ENCODE data around the gene STYX. TPM values are rescaled to one million over a fixed set of nuclear protein-coding genes. Genes with fewer than 3 reads are reported as not detected.

Gene STYX
- total and polyA plus RNA-seq, 4 donors, result 3.9 to 21.6 (median 7.2) TPM

- H3K9ac ChIP-seq (ENCODE audit: insufficient read depth in 1 of 2, low read length in 2 of 2), result no peak overlapping the region
- no peak overlapping the region for H3K4me3 ChIP-seq
- no peak overlapping the region for H3K27ac ChIP-seq (ENCODE audit: low read depth in 1 of 2, low read length in 1 of 2)
- no peaks in the 10 kb centered on the region for H3K36me3 ChIP-seq (ENCODE audit: control insufficient read depth in 4 of 4, insufficient read depth in 4 of 4, low read length in 4 of 4)
- TF ChIP-seq, protein P1, sequence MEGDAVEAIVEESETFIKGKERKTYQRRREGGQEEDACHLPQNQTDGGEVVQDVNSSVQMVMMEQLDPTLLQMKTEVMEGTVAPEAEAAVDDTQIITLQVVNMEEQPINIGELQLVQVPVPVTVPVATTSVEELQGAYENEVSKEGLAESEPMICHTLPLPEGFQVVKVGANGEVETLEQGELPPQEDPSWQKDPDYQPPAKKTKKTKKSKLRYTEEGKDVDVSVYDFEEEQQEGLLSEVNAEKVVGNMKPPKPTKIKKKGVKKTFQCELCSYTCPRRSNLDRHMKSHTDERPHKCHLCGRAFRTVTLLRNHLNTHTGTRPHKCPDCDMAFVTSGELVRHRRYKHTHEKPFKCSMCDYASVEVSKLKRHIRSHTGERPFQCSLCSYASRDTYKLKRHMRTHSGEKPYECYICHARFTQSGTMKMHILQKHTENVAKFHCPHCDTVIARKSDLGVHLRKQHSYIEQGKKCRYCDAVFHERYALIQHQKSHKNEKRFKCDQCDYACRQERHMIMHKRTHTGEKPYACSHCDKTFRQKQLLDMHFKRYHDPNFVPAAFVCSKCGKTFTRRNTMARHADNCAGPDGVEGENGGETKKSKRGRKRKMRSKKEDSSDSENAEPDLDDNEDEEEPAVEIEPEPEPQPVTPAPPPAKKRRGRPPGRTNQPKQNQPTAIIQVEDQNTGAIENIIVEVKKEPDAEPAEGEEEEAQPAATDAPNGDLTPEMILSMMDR (IDR thresholded peaks at IDR 0.05; ENCODE audit: control extremely low read depth, extremely low read depth), result no peak
- WGBS, 2 donors, result 85 to 91% methylated on average over 7 of the region's 7 CpGs
- H3K4me1 ChIP-seq (ENCODE audit: control insufficient read depth in 5 of 5, insufficient read depth in 5 of 5, low read length in 5 of 5), result peaks cover 0 to 23% (median 6%) of the 10 kb centered on the region in 5 donors
- DNase-seq (no peak), ATAC-seq (ENCODE audit: insufficient read depth, low FRiP score) (no peak)
- no peaks in the 10 kb centered on the region for H3K9me3 ChIP-seq (ENCODE audit: control insufficient read depth in 4 of 4, insufficient read depth in 3 of 4, low read length in 3 of 4)
- no peaks in the 10 kb centered on the region for H3K27me3 ChIP-seq (ENCODE audit: control insufficient read depth in 3 of 3, insufficient read depth in 3 of 3, low read length in 2 of 3)
Observed at GRCh38 chr14:52693532-52693931, 36.4 kb upstream of the STYX start.

GRCh38 chr14:52694761-52695480 is 35.0 kb upstream of the STYX start:
- peaks cover 0 to 23% (median 6%) of the 10 kb centered on the region in 5 donors for H3K4me1 ChIP-seq (ENCODE audit: control insufficient read depth in 5 of 5, insufficient read depth in 5 of 5, low read length in 5 of 5)
- H3K27me3 ChIP-seq (ENCODE audit: control insufficient read depth in 3 of 3, insufficient read depth in 3 of 3, low read length in 2 of 3), result no peaks in the 10 kb centered on the region
- TF ChIP-seq, protein P1 (IDR thresholded peaks at IDR 0.05; ENCODE audit: control extremely low read depth, extremely low read depth), result no peak
- DNase-seq, result peak; percentile 55 to 70 (median 55)
- peak; percentile 28 for ATAC-seq (ENCODE audit: insufficient read depth, low FRiP score)
- WGBS, 2 donors, result 0% methylated on average over 35 to 46 of the region's 46 CpGs
- H3K9ac ChIP-seq (ENCODE audit: insufficient read depth in 1 of 2, low read length in 2 of 2), result peak overlapping the region; percentile 88 to 97
- H3K4me3 ChIP-seq, result peak overlapping the region; percentile 75
- no peaks in the 10 kb centered on the region for H3K9me3 ChIP-seq (ENCODE audit: control insufficient read depth in 4 of 4, insufficient read depth in 3 of 4, low read length in 3 of 4)
- H3K36me3 ChIP-seq (ENCODE audit: control insufficient read depth in 4 of 4, insufficient read depth in 4 of 4, low read length in 4 of 4), result no peaks in the 10 kb centered on the region
- H3K27ac ChIP-seq (ENCODE audit: low read depth in 1 of 2, low read length in 1 of 2), result peak overlapping the region; percentile 91 to 99

DNA sequence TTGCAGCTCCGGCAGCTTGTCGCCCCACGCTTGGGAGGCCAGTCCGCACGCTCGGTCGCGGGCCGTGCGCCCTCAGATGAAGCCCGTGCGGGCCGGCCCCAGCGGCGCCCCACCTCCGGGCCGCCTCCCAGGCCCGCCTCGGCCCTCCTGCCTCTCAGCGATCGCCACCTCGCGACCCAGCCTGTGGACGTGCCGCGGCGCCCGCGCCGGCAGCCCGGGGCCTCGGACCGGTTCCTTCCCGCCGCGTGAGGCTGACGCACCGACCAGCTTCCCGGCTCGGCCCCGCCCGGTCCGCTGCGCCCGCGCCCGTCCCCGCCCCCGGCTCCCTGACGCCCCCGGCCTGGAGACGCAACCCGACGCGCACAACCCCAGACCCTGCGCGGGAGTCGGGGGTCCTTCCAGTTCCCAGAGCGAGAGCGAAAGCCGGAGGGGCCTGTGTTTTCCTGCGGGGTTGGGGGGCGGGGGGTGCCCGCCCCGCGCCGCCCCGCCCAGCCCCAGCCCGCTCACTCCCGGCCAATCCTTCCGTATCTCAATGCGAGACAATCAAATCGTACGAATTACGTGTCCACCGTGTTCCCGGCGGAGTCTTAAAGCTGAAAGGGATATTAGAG is 34.4 kb upstream of the STYX start, which contains the start of gene ERO1A:
TSS of gene ERO1A (minus strand) at position 78 of the 611 bp plus-strand sequence. CDS start at position 1, 77 bp downstream.
- Histone ChIP-seq H3K9me3 (ENCODE audit: control insufficient read depth in 4 of 4, insufficient read depth in 3 of 4, low read length in 3 of 4) (no peaks in the 10 kb centered on the region), H3K27me3 (ENCODE audit: control insufficient read depth in 3 of 3, insufficient read depth in 3 of 3, low read length in 2 of 3) (no peaks in the 10 kb centered on the region), H3K36me3 (ENCODE audit: control insufficient read depth in 4 of 4, insufficient read depth in 4 of 4, low read length in 4 of 4) (no peaks in the 10 kb centered on the region), H3K4me3 (peak within 1 kb of the TSS; percentile 75), H3K9ac (ENCODE audit: insufficient read depth in 1 of 2, low read length in 2 of 2) (peak within 1 kb of the TSS; percentile 88 to 97), H3K27ac (ENCODE audit: low read depth in 1 of 2, low read length in 1 of 2) (peak within 1 kb of the TSS; percentile 91 to 99), H3K4me1 (ENCODE audit: control insufficient read depth in 5 of 5, insufficient read depth in 5 of 5, low read length in 5 of 5) (peaks cover 0 to 23% (median 6%) of the 10 kb centered on the region in 5 donors)
- TF ChIP-seq, protein P1 (IDR thresholded peaks at IDR 0.05; ENCODE audit: control extremely low read depth, extremely low read depth), result no peak
- DNase-seq, result peak; percentile 88 to 94 (median 93)
- 0 to 1% methylated on average over 58 to 78 of the region's 78 CpGs for WGBS, 2 donors
- ATAC-seq (ENCODE audit: insufficient read depth, low FRiP score), result peak; percentile 90

Measured in lung (tissue), 12 donors.